ENCODE data around the gene DACT3.
A peak's percentile ranks its signal among the peaks of the same experiment; 100 is the strongest.

Gene DACT3

GRCh38 chr19:46661020-46661731 lies at the start of gene DACT3:
Gene DACT3 (minus strand): TSS chr19:46661182. CDS start chr19:46661064, 118 bp downstream.
- peak; percentile 96 for DNase-seq

GRCh38 chr19:46710687-46711086 lies 49.7 kb upstream of the DACT3 start:
- DNase-seq: no peak

- DNase-seq: no peak
Measured at GRCh38 chr19:46704379-46705076, 43.5 kb upstream of the DACT3 start.

- no peak for DNase-seq
Measured at GRCh38 chr19:46700704-46701103, 39.7 kb upstream of the DACT3 start.

GRCh38 chr19:46698395-46699321 lies 37.7 kb upstream of the DACT3 start:
- DNase-seq: no peak

- no peak for DNase-seq
Measured at GRCh38 chr19:46697204-46697960, 36.4 kb upstream of the DACT3 start.

- DNase-seq: no peak
Measured at GRCh38 chr19:46696866-46697203, 35.9 kb upstream of the DACT3 start.

- no peak for DNase-seq
Measured at GRCh38 chr19:46696052-46696451, 35.1 kb upstream of the DACT3 start.

- no peak for DNase-seq
Measured at GRCh38 chr19:46693760-46694159, 32.8 kb upstream of the DACT3 start.

GRCh38 chr19:46692918-46693722 lies 32.1 kb upstream of the DACT3 start:
- no peak for DNase-seq

- no peak for DNase-seq
Measured at GRCh38 chr19:46691948-46692347, 31.0 kb upstream of the DACT3 start.

GRCh38 chr19:46691104-46691503 lies 30.1 kb upstream of the DACT3 start:
- no peak for DNase-seq

GRCh38 chr19:46689358-46689757 lies 28.4 kb upstream of the DACT3 start:
- DNase-seq: no peak

GRCh38 chr19:46687438-46688145 lies 26.6 kb upstream of the DACT3 start:
- DNase-seq: no peak

- DNase-seq: no peak
Measured at GRCh38 chr19:46685189-46685588, 24.2 kb upstream of the DACT3 start.

GRCh38 chr19:46678110-46678732 lies 17.2 kb upstream of the DACT3 start:
- no peak for DNase-seq

- no peak for DNase-seq
Measured at GRCh38 chr19:46674416-46675178, 13.6 kb upstream of the DACT3 start.

GRCh38 chr19:46670813-46671212 lies 9.8 kb upstream of the DACT3 start:
- DNase-seq: no peak

- no peak for DNase-seq
Measured at GRCh38 chr19:46668662-46669061, 7.7 kb upstream of the DACT3 start.

GRCh38 chr19:46665072-46665471 lies 4.1 kb upstream of the DACT3 start:
- no peak for DNase-seq

Measured in NCI-H2227 treated with DMSO at 0.1 percent for 48 hours (cell line).